A673 (cell line): ENCODE results near the gene OR10P1.

Experiments
- EZH2 ChIP-seq: fragments of 200-600 bp; sonication (generic); IDR thresholded peaks from 2 replicates; pipeline ENCODE4 v1.6.1; 2017; ENCODE audit warnings: borderline replicate concordance, low read depth, mild to moderate bottlenecking, mixed read lengths, antibody characterized with exemption, low read length; ENCODE audit not compliant: poor library complexity, severe bottlenecking
- TF ChIP-seq, protein P1 (sequence below): fragments of 300-800, 200-600 bp; sonication (generic); conservative IDR thresholded peaks from 2 replicates; pipeline ENCODE4 v1.5.1; 2017; ENCODE audit warnings: low read depth, mild to moderate bottlenecking, antibody characterized with exemption, low read length, moderate library complexity, mixed read lengths

GRCh38 chr12:55642267-55642666 lies 5.6 kb downstream of the OR10P1 start:
- TF ChIP-seq, protein P1, sequence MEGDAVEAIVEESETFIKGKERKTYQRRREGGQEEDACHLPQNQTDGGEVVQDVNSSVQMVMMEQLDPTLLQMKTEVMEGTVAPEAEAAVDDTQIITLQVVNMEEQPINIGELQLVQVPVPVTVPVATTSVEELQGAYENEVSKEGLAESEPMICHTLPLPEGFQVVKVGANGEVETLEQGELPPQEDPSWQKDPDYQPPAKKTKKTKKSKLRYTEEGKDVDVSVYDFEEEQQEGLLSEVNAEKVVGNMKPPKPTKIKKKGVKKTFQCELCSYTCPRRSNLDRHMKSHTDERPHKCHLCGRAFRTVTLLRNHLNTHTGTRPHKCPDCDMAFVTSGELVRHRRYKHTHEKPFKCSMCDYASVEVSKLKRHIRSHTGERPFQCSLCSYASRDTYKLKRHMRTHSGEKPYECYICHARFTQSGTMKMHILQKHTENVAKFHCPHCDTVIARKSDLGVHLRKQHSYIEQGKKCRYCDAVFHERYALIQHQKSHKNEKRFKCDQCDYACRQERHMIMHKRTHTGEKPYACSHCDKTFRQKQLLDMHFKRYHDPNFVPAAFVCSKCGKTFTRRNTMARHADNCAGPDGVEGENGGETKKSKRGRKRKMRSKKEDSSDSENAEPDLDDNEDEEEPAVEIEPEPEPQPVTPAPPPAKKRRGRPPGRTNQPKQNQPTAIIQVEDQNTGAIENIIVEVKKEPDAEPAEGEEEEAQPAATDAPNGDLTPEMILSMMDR: no peak
- TF ChIP-seq EZH2: no peak
